Suprapubic skin (tissue), 3 donors: ENCODE measurements around the gene SMIM8.

Source experiments
- CTCF ChIP-seq, 2 donors: fragments of 200-600 bp in 1 of 2; fragments of 450-650 bp in 1 of 2; sonication (generic) in 1 of 2; IDR thresholded peaks; one replicate each; pipeline ENCODE4 v1.5.1; 2016 to 2019; ENCODE audit warnings: antibody characterized with exemption in 2 of 2, mild to moderate bottlenecking in 1 of 2, moderate library complexity in 1 of 2
- EP300 ChIP-seq: sonication (generic); formaldehyde crosslinking; IDR thresholded peaks from one replicate; pipeline ENCODE4 v1.6.1; 2017; ENCODE audit warnings: antibody characterized with exemption
- POLR2A ChIP-seq, 2 donors: fragments of 450-650 bp; IDR thresholded peaks; one replicate each; pipeline ENCODE4 v1.6.1; 2017; ENCODE audit warnings: antibody characterized with exemption in 2 of 2, mild to moderate bottlenecking in 2 of 2, moderate library complexity in 2 of 2

- TF ChIP-seq EP300, result no peak
- no peak for TF ChIP-seq CTCF (IDR thresholded peaks at IDR 0.05)
- TF ChIP-seq POLR2A (IDR thresholded peaks at IDR 0.05), result no peak
These were observed 25.3 kb upstream of the SMIM8 start for GRCh38 chr6:87297119-87297518.
